HL-60 (cell line): ENCODE measurements around the gene IARS1.

ENCODE experiments used
- DNase-seq, 2 experiments: peaks; one replicate each; pipeline ENCODE4 v3.0.0-alpha.2; 2010 to 2020; ENCODE audit warnings: low read depth in 1 of 2, low spot score in 1 of 2
- H3K27ac ChIP-seq: fragments of 250-450 bp; sonication (Bioruptor Pico); replicated peaks from 2 replicates; pipeline ENCODE4 v1.5.1; 2020; ENCODE audit warnings: mild to moderate bottlenecking, moderate library complexity
- H3K27me3 ChIP-seq: fragments of 250-450 bp; sonication (Bioruptor Pico); 2 replicates; pipeline ENCODE4 v1.5.1; 2021; ENCODE audit warnings: mild to moderate bottlenecking, moderate library complexity; ENCODE audit not compliant: insufficient read depth, poor library complexity, severe bottlenecking
- H3K4me3 ChIP-seq: replicated peaks from 2 replicates; pipeline ENCODE4 v1.5.1; 2011; ENCODE audit warnings: mild to moderate bottlenecking, control low read depth, low read length; ENCODE audit not compliant: insufficient read depth
- GABPA ChIP-seq: IDR thresholded peaks from 2 replicates; pipeline ENCODE4 v1.6.1; 2012; ENCODE audit warnings: low read depth
- POLR2AphosphoS5 ChIP-seq: IDR thresholded peaks from 2 replicates; pipeline ENCODE4 v1.6.1; 2012; ENCODE audit warnings: low read depth
- SPI1 ChIP-seq: IDR thresholded peaks from 2 replicates; pipeline ENCODE4 v1.6.1; 2012; ENCODE audit warnings: low read depth, mild to moderate bottlenecking, borderline replicate concordance
- TF ChIP-seq, protein P1 (sequence below): IDR thresholded peaks from one replicate; pipeline ENCODE4 v1.5.1; 2011; ENCODE audit warnings: low read length, control low read depth, inconsistent platforms; ENCODE audit not compliant: insufficient read depth
- TF ChIP-seq, protein P2 (sequence below): IDR thresholded peaks from 2 replicates; pipeline ENCODE4 v1.6.1; 2012; ENCODE audit warnings: low read depth; ENCODE audit not compliant: insufficient replicate concordance

Gene IARS1

DNA sequence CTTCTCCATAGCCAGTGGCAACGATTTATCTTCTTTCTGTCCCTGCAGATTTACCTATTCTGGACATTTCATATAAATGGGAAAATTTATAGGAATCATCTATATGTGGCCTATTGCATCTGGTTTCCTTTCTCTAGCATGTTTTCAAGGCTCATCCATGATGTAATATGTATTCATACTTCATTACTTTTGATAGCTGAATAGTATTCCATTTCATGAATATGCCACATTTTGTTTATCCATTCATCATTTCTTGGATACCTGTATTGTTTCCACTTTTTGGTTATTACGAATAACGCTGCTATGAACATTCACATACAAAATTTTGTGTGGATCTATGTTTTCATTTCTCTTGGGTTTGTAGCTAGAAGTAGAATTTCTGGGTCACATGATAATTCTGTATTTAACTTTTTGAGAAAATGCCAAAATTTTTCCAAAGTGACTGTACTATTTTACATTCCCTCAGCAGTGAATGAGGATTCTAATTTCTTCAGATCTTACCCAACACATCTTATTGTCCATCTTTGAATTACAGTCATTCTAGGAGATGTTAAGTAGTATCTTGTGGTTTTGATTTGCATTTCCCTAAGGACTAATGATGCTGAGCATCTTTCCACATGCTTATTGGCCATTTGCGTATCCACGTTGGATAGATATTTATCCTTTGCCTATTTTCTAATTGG lies 3.6 kb downstream of the IARS1 start:
- Histone ChIP-seq H3K27me3 (no peaks in the 10 kb centered on the region), H3K4me3 (no peak overlapping the region), H3K27ac (no peak overlapping the region)
- no peak for TF ChIP-seq GABPA
- TF ChIP-seq, protein P1, sequence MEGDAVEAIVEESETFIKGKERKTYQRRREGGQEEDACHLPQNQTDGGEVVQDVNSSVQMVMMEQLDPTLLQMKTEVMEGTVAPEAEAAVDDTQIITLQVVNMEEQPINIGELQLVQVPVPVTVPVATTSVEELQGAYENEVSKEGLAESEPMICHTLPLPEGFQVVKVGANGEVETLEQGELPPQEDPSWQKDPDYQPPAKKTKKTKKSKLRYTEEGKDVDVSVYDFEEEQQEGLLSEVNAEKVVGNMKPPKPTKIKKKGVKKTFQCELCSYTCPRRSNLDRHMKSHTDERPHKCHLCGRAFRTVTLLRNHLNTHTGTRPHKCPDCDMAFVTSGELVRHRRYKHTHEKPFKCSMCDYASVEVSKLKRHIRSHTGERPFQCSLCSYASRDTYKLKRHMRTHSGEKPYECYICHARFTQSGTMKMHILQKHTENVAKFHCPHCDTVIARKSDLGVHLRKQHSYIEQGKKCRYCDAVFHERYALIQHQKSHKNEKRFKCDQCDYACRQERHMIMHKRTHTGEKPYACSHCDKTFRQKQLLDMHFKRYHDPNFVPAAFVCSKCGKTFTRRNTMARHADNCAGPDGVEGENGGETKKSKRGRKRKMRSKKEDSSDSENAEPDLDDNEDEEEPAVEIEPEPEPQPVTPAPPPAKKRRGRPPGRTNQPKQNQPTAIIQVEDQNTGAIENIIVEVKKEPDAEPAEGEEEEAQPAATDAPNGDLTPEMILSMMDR, result no peak
- TF ChIP-seq SPI1, result no peak
- TF ChIP-seq POLR2AphosphoS5, result no peak
- TF ChIP-seq, protein P2, sequence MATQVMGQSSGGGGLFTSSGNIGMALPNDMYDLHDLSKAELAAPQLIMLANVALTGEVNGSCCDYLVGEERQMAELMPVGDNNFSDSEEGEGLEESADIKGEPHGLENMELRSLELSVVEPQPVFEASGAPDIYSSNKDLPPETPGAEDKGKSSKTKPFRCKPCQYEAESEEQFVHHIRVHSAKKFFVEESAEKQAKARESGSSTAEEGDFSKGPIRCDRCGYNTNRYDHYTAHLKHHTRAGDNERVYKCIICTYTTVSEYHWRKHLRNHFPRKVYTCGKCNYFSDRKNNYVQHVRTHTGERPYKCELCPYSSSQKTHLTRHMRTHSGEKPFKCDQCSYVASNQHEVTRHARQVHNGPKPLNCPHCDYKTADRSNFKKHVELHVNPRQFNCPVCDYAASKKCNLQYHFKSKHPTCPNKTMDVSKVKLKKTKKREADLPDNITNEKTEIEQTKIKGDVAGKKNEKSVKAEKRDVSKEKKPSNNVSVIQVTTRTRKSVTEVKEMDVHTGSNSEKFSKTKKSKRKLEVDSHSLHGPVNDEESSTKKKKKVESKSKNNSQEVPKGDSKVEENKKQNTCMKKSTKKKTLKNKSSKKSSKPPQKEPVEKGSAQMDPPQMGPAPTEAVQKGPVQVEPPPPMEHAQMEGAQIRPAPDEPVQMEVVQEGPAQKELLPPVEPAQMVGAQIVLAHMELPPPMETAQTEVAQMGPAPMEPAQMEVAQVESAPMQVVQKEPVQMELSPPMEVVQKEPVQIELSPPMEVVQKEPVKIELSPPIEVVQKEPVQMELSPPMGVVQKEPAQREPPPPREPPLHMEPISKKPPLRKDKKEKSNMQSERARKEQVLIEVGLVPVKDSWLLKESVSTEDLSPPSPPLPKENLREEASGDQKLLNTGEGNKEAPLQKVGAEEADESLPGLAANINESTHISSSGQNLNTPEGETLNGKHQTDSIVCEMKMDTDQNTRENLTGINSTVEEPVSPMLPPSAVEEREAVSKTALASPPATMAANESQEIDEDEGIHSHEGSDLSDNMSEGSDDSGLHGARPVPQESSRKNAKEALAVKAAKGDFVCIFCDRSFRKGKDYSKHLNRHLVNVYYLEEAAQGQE, result no peak
- DNase-seq, result no peak

DNA sequence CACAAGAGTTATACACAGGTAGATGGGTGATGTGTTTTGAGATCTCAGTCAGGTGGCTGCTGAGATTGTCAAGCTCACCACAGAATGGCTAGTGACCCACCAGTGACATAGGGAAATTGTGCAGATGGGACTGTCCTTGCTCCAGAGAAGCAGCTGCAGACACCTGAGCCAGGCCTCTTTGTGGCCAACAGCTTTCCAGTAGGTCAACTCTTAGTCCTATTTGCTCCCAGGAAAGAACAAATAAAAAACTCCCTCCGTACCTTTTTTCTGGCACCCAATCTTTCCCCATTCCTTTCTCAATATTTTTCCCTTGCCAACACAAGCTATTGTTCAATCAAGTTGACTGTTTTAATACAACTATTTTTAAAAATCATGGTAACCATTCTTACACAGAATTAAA lies 14.2 kb downstream of the IARS1 start:
- H3K27ac ChIP-seq, result no peak overlapping the region
- H3K27me3 ChIP-seq, result no peaks in the 10 kb centered on the region
- no peak for DNase-seq
- H3K4me3 ChIP-seq, result no peak overlapping the region
- TF ChIP-seq POLR2AphosphoS5, result no peak
- no peak for TF ChIP-seq GABPA
- TF ChIP-seq, protein P1, result no peak
- TF ChIP-seq, protein P2, result no peak
- no peak for TF ChIP-seq SPI1

DNA sequence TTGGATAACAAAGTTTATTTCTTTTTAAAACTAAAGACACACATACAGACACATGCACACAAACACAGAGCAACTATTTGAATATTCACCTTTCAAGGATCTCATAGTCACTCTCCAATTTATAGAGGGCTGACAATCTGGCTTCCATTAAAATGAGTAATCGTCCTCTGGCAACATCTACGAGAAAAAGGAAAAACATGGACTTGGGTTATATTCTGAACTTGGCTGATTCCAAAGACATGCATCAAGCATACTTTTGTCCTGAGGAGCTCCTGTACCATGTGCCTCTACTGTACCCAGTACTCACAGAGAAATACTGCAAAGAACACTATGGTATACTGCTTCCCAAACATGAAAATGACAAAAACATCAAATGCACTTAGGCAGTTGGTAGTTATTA lies 15.4 kb downstream of the IARS1 start:
- H3K27ac ChIP-seq, result no peak overlapping the region
- DNase-seq, result no peak

More for the DNA sequence above, 15.4 kb downstream of the IARS1 start:
- no peak overlapping the region for H3K4me3 ChIP-seq
- H3K27me3 ChIP-seq, result no peaks in the 10 kb centered on the region
- TF ChIP-seq, protein P1, result no peak
- TF ChIP-seq SPI1, result no peak
- TF ChIP-seq POLR2AphosphoS5, result no peak
- no peak for TF ChIP-seq GABPA
- TF ChIP-seq, protein P2, result no peak
